HG03575 (cell line): ENCODE data around the gene CLDN1.

Experiments
- ATAC-seq: cut with Tn5 transposase; IDR thresholded peaks from one replicate; pipeline ENCODE4 v1.9.1; 2021; ENCODE audit not compliant: unreplicated experiment, insufficient number of reproducible peaks, low FRiP score; ENCODE audit errors: extremely low read depth

The CLDN1 gene

GRCh38 chr3:190337301-190337700, 15.1 kb upstream of the CLDN1 start:
- ATAC-seq: no peak

- ATAC-seq: no peak
Measured at GRCh38 chr3:190336516-190337189, 14.4 kb upstream of the CLDN1 start.

GRCh38 chr3:190333961-190334360, 11.7 kb upstream of the CLDN1 start:
- ATAC-seq: no peak

DNA sequence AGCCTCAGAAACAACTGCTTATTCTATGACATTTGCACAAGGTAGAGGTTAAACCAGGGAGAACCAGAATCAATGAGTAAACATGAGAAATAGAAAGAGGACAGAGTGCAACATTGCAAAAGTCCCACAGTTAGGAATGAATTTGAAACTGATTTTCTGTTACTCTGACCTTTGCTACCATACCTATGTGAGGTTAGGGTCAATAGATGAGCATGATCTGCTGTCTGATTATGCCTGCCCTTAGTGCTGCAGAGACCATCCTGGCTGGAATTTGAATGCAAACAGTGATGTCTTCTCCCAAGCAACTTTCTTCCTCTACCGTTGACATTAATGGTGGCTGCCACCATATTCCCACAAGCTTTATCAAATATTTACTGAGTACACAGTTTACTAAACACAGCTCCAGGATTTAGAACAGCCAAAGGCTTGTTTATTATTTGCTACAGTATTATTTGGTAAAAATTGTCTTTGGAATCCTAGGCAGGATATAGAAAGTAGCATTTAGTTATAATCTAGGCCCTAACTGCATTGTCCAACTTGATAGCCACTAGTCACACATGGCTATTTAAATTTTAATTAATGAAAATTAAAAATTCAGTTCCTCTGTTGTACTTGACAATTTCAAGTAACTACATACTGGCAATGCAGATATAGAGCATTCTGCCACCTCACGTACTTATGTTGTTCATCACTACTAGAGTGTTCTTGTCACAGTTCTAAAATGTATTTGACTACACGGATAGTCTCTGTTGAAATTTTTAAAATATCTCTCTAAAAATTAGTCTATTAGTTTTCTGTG, 8.9 kb upstream of the CLDN1 start:
- no peak for ATAC-seq

DNA sequence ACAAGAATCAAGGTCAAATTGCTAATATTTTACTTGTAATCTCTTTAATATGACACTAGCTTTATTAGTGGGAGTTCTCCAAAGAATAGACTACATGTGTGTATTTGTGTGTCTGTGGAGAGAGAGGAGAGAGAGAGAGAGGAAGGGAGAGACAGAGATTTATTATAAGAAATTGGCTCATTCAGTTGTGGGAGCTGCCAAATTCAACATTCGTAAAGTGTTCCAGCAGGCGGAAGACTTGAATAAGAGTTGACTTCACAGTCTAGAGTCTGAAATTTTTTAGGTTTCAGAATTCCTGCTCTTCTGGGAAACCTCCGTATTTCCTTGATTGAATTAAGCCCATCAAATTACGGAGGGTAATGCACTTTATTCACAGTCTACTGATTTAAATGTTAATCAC, 4.7 kb upstream of the CLDN1 start:
- no peak for ATAC-seq

DNA sequence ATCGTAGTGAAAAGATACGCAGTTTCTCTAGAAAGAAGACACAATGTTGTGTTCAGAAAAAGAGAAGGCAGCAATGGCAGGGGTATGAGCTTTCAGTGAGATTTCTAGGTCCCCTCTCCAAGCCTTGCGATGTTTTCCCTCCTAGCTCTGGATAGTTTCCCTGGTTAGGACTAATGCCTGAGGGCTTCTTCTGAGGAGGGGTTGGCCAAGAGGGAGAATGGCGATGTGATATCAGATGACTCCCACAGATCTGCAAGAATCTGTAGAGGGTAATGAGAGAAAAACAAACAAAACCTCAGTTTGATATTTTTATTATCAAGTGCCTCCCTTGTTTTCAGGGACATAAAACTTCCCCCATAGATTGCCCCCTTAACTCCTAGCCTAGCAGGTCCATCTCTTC, 4.1 kb upstream of the CLDN1 start:
- no peak for ATAC-seq

GRCh38 chr3:190325923-190326322, 3.7 kb upstream of the CLDN1 start:
- no peak for ATAC-seq

DNA sequence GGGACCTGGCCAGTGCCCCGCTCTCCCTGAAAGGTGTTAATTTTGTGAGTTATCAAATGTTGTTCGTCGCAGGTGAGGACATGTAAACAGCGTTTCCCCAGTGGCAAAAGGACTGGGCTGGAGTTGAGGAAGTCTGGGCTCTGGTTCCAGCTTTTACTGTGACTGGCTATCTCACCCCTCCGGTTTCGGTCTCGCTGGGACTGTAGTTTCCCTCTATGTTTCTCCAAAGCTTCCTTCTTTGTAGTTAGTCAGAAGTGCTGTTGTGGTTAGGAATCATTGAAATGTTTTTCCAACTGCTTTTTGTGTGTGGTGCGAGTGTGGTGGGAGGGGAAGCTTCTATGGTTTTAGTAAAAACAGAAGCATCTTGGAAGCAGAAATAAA, 990 bp upstream of the CLDN1 start:
- ATAC-seq: no peak

GRCh38 chr3:190322604-190323245, 479 bp upstream of the CLDN1 start:
- no peak for ATAC-seq

GRCh38 chr3:190320594-190321362, 1.5 kb downstream of the CLDN1 start:
- no peak for ATAC-seq

- ATAC-seq: no peak
Measured at GRCh38 chr3:190319660-190320059, 2.6 kb downstream of the CLDN1 start.

- ATAC-seq: no peak
Measured at GRCh38 chr3:190318666-190319065, 3.6 kb downstream of the CLDN1 start.

DNA sequence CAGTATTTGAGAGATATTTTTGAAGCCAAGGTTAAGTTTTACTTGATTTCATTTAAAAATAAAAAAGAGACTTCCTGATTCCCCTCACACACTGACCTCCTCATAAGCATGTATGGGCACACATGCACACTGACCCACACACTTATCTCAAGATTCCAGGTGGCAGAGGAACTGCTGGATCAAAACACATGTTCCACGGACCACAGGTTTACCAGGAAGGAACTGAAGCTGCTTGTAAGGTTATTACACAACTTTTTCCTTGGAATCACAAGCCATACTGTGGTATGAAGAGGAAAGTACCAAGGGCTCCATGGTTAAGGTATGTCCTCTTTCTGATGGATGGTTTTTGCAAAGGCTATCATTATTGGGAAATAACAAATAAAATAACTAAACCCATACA, 7.5 kb downstream of the CLDN1 start:
- ATAC-seq: no peak

DNA sequence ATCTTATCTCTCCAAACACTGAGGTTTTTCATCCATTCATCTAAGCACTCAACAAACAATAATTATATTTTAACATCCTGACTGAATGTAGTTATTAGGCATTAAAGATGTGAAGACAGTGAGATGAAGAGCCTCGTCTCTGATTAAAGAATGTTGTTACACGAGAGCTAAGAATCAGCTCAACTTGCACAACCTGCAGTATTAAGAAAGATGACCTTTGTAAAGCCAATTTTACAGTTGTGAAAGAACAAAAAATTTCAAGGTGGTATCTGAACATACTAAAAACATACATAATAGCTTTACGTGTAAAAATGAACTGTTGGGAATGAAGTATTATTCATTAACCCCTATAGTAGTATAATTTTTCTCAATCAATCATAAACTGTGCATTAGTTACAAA, 12.8 kb downstream of the CLDN1 start:
- no peak for ATAC-seq

DNA sequence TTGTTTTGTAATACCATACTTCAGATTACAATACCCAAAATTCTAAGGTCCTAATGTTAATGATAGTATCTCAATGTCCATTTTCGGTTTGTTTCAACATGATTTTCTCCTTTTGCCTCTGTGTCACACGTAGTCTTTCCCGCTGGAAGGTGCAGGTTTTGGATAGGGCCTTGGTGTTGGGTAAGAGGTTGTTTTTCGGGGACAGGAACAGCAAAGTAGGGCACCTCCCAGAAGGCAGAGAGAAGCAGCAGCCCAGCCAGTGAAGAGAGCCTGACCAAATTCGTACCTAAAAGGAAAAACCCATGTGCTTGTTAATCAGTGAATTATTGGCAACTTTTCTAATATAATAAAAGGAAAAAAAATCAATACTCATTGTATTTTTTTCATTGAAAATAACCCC, 14.1 kb downstream of the CLDN1 start:
- no peak for ATAC-seq

DNA sequence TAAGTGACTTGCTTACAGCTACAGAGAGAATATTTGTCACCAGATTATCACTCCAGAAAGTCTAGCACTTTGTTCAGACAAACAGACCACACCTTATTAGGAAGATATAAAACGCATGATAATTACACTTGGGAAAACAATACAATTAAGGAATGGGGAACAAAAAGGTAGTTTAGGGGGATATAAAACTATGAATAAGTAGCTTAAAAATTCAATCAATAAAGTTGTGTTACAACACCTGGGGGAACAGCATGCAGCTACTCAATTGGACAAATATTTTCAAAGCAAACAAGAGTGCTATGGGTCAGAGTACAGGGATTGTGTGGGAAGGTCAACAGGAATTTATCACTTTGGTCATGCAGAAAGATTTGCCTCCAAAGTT, 15.1 kb downstream of the CLDN1 start:
- ATAC-seq: no peak

DNA sequence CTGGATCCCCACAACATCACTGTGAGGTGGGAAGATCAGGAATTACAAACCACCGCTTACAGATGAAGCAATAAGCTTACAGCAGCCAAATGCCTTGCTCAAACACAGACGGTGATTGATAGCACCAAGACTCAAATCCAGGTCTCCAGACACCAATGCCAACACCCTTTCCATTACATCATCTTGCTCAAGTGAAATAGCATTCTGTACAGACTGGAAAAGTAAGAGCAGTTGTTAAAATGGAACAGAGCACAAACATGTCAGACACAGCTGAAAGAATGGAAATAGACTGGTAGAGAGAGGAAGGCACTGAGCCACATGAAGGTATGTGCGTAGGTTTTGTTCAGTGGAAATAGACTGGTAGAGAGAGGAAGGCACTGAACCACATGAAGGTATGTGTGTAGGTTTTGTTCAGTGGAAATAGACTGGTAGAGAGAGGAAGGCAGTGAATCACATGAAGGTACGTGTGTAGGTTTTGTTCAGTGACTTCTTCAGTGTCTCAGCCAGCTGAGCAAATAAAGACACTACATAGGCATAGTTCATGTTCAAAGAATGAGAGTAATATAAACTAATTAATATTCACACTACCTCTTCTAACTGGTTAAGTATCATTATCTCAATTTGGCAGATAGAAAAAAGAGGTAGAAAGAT, 15.6 kb downstream of the CLDN1 start:
- no peak for ATAC-seq

- ATAC-seq: no peak
Measured at GRCh38 chr3:190306026-190306425, 16.2 kb downstream of the CLDN1 start.

- no peak for ATAC-seq
Measured at GRCh38 chr3:190305406-190305805, 16.8 kb downstream of the CLDN1 start.
